GM18519 (cell line): ENCODE measurements around the gene CLC.
"Not testable (repeated sequence)": the region's sequence is repeated elsewhere in the genome, so short reads cannot be mapped to it uniquely, and the experiment has no call there.

Source experiments
- ATAC-seq: cut with Tn5 transposase; IDR thresholded peaks from one replicate; pipeline ENCODE4 v1.9.1; 2021; ENCODE audit warnings: mild to moderate bottlenecking, moderate library complexity; ENCODE audit not compliant: unreplicated experiment, low FRiP score

CLC gene

GRCh38 chr19:39731685-39732084 is 6.1 kb downstream of the CLC start:
- no peak for ATAC-seq

GRCh38 chr19:39729594-39729993 is 8.2 kb downstream of the CLC start:
- no peak for ATAC-seq

GRCh38 chr19:39728040-39728439 is 9.8 kb downstream of the CLC start:
- ATAC-seq = no peak

- ATAC-seq = no peak
Observed at GRCh38 chr19:39727070-39727800, 10.6 kb downstream of the CLC start.

GRCh38 chr19:39725995-39726394 is 11.8 kb downstream of the CLC start:
- ATAC-seq = no peak

GRCh38 chr19:39720144-39720543 is 17.7 kb downstream of the CLC start:
- ATAC-seq = not testable (repeated sequence)

- ATAC-seq = no peak
Observed at GRCh38 chr19:39710333-39710890, 27.4 kb downstream of the CLC start.

- no peak for ATAC-seq
Observed at GRCh38 chr19:39709026-39709872, 28.6 kb downstream of the CLC start.

GRCh38 chr19:39708594-39708993 is 29.2 kb downstream of the CLC start:
- ATAC-seq = no peak

GRCh38 chr19:39705578-39706188 is 32.1 kb downstream of the CLC start:
- ATAC-seq = no peak

- no peak for ATAC-seq
Observed at GRCh38 chr19:39704181-39705044, 33.4 kb downstream of the CLC start, which contains the start of gene LGALS14. Gene LGALS14 (plus strand): TSS chr19:39704481. CDS start chr19:39704529, 48 bp downstream.

- ATAC-seq = no peak
Observed at GRCh38 chr19:39701291-39701690, 36.5 kb downstream of the CLC start.

- ATAC-seq = no peak
Observed at GRCh38 chr19:39698535-39698934, 39.3 kb downstream of the CLC start.

GRCh38 chr19:39696387-39696786 is 41.4 kb downstream of the CLC start:
- ATAC-seq = no peak

- no peak for ATAC-seq
Observed at GRCh38 chr19:39695759-39696158, 42.1 kb downstream of the CLC start.

GRCh38 chr19:39692822-39693221 is 45.0 kb downstream of the CLC start:
- no peak for ATAC-seq

- no peak for ATAC-seq
Observed at GRCh38 chr19:39692166-39692565, 45.7 kb downstream of the CLC start.

GRCh38 chr19:39688637-39689036 is 49.2 kb downstream of the CLC start:
- not testable (repeated sequence) for ATAC-seq

GRCh38 chr19:39686739-39687138 is 51.1 kb downstream of the CLC start:
- ATAC-seq = no peak

- no peak for ATAC-seq
Observed at GRCh38 chr19:39684267-39684666, 53.6 kb downstream of the CLC start.
